AG20443 (cell line): ENCODE data around the gene LCN10.
A peak's percentile ranks its signal among the peaks of the same experiment; 100 is the strongest.

Experiments
- DNase-seq: peaks from one replicate; pipeline ENCODE4 v3.0.0; 2012; ENCODE audit warnings: low spot score, mixed read lengths

LCN10 gene

GRCh38 chr9:136738960-136739359 is 3.8 kb downstream of the LCN10 start:
- no peak for DNase-seq

- no peak for DNase-seq
Observed at GRCh38 chr9:136735812-136736480, 6.8 kb downstream of the LCN10 start.

- no peak for DNase-seq
Observed at GRCh38 chr9:136734837-136735496, 7.8 kb downstream of the LCN10 start.

GRCh38 chr9:136733611-136734010 is 9.1 kb downstream of the LCN10 start:
- DNase-seq, result no peak

GRCh38 chr9:136732444-136733178 is 10.1 kb downstream of the LCN10 start:
- DNase-seq, result no peak

GRCh38 chr9:136729926-136730325 is 12.8 kb downstream of the LCN10 start:
- no peak for DNase-seq

- DNase-seq, result no peak
Observed at GRCh38 chr9:136729144-136729543, 13.6 kb downstream of the LCN10 start.

- DNase-seq, result peak; percentile 76
Observed at GRCh38 chr9:136728548-136729123, 14.1 kb downstream of the LCN10 start.

- DNase-seq, result peak; percentile 98
Observed at GRCh38 chr9:136728080-136728547, 14.6 kb downstream of the LCN10 start.

GRCh38 chr9:136726631-136727191 is 16.0 kb downstream of the LCN10 start:
- no peak for DNase-seq

GRCh38 chr9:136726118-136726517 is 16.6 kb downstream of the LCN10 start:
- no peak for DNase-seq

- DNase-seq, result no peak
Observed at GRCh38 chr9:136725612-136726011, 17.1 kb downstream of the LCN10 start.

- no peak for DNase-seq
Observed at GRCh38 chr9:136724772-136725171, 18.0 kb downstream of the LCN10 start.

- no peak for DNase-seq
Observed at GRCh38 chr9:136723989-136724388, 18.8 kb downstream of the LCN10 start.

- no peak for DNase-seq
Observed at GRCh38 chr9:136723362-136723976, 19.3 kb downstream of the LCN10 start.

- no peak for DNase-seq
Observed at GRCh38 chr9:136722969-136723356, 19.8 kb downstream of the LCN10 start.

GRCh38 chr9:136722093-136722968 is 20.4 kb downstream of the LCN10 start:
- no peak for DNase-seq

GRCh38 chr9:136721339-136722092 is 21.2 kb downstream of the LCN10 start:
- peak; percentile 83 for DNase-seq

GRCh38 chr9:136720898-136721338 is 21.8 kb downstream of the LCN10 start:
- DNase-seq, result no peak
